NCI-H2107 treated with DMSO at 0.1 percent for 48 hours (cell line): ENCODE measurements around the gene KLK2.
"Not testable (repeated sequence)": the region's sequence is repeated elsewhere in the genome, so short reads cannot be mapped to it uniquely, and the experiment has no call there.

Source experiments
- DNase-seq: peaks from one replicate; lab custom pipeline; 2025; ENCODE audit not compliant: unreplicated experiment; lab: John Stamatoyannopoulos, UW

KLK2 gene

GRCh38 chr19:50891253-50891625 lies 18.0 kb downstream of the KLK2 start:
- DNase-seq, result no peak

- no peak for DNase-seq
Measured at GRCh38 chr19:50893047-50893736, 20.0 kb downstream of the KLK2 start.

GRCh38 chr19:50894478-50895356 lies 21.5 kb downstream of the KLK2 start:
- no peak for DNase-seq

GRCh38 chr19:50896089-50896590 lies 22.9 kb downstream of the KLK2 start:
- DNase-seq, result not testable (repeated sequence)

- peak; percentile 50 for DNase-seq
Measured at GRCh38 chr19:50896591-50897190, 23.5 kb downstream of the KLK2 start.

GRCh38 chr19:50897191-50897607 lies 24.0 kb downstream of the KLK2 start:
- no peak for DNase-seq

GRCh38 chr19:50897612-50898011 lies 24.4 kb downstream of the KLK2 start:
- no peak for DNase-seq

- no peak for DNase-seq
Measured at GRCh38 chr19:50898018-50898417, 24.8 kb downstream of the KLK2 start.

- no peak for DNase-seq
Measured at GRCh38 chr19:50899569-50899968, 26.3 kb downstream of the KLK2 start.

GRCh38 chr19:50902640-50903039 lies 29.4 kb downstream of the KLK2 start:
- DNase-seq, result no peak

GRCh38 chr19:50906217-50906616 lies 33.0 kb downstream of the KLK2 start:
- no peak for DNase-seq

- no peak for DNase-seq
Measured at GRCh38 chr19:50908336-50908735, 35.1 kb downstream of the KLK2 start.

GRCh38 chr19:50909240-50910070 lies 36.2 kb downstream of the KLK2 start:
- no peak for DNase-seq

- no peak for DNase-seq
Measured at GRCh38 chr19:50910722-50911121, 37.5 kb downstream of the KLK2 start.

- DNase-seq, result no peak
Measured at GRCh38 chr19:50911206-50912101, 38.2 kb downstream of the KLK2 start, which contains the start of gene KLK4. Gene KLK4, minus strand, starts transcription at chr19:50911395. Its CDS starts 657 bp downstream, at chr19:50910738.

GRCh38 chr19:50912102-50912599 lies 38.9 kb downstream of the KLK2 start:
- DNase-seq, result no peak

GRCh38 chr19:50912727-50913716 lies 39.8 kb downstream of the KLK2 start:
- DNase-seq, result no peak

- DNase-seq, result no peak
Measured at GRCh38 chr19:50916069-50916468, 42.8 kb downstream of the KLK2 start.
